Dermis blood vessel endothelial cell (primary cell): ENCODE results near the gene ARFRP1. TPM values are rescaled to one million over a fixed set of nuclear protein-coding genes. Genes with fewer than 3 reads are reported as not detected.
A peak's percentile ranks its signal among the peaks of the same experiment; 100 is the strongest.
"Not testable (repeated sequence)": the region's sequence is repeated elsewhere in the genome, so short reads cannot be mapped to it uniquely, and the experiment has no call there.

ENCODE experiments used
- DNase-seq: peaks from one replicate; pipeline ENCODE4 v3.0.0; 2010
- total RNA-seq: library from RNA; depleted of rRNA; stranded (reverse); fragments of >200 nt; gene quantifications from 2 replicates; pipeline ENCODE4 v1.2.3, GENCODE V29; 2014

Gene ARFRP1
- total RNA-seq, 1 donor from 2014 or later, result 48.3 TPM

- DNase-seq, result no peak
Observed at GRCh38 chr20:63653974-63654668, 53.7 kb downstream of the ARFRP1 start.

- DNase-seq, result peak; percentile 77
Observed at GRCh38 chr20:63653041-63653973, 54.5 kb downstream of the ARFRP1 start, which contains the start of gene STMN3. STMN3 (minus strand) TSS chr20:63653424; CDS start chr20:63653345, 79 bp downstream.

GRCh38 chr20:63652192-63652980 lies 55.4 kb downstream of the ARFRP1 start:
- DNase-seq, result no peak

GRCh38 chr20:63651942-63652191 lies 55.9 kb downstream of the ARFRP1 start:
- DNase-seq, result no peak

- not testable (repeated sequence) for DNase-seq
Observed at GRCh38 chr20:63650486-63650885, 57.3 kb downstream of the ARFRP1 start.

- no peak for DNase-seq
Observed at GRCh38 chr20:63648895-63649589, 58.7 kb downstream of the ARFRP1 start.

Other genes starting within 250 kb of the ARFRP1 start
- not detected in 2 replicates for gene KCNQ2, start 235.3 kb downstream of the ARFRP1 start, total RNA-seq
- gene EEF1A2, start 208.9 kb downstream of the ARFRP1 start, total RNA-seq, result 5.0 and 5.3 TPM in 2 replicates
- 19.9 and 37.3 TPM in 2 replicates for gene PPDPF, start 187.2 kb downstream of the ARFRP1 start, total RNA-seq
- under 0.01 and 0.05 TPM in 2 replicates for gene PTK6, start 170.6 kb downstream of the ARFRP1 start, total RNA-seq
- not detected in 2 replicates for gene SRMS, start 160.2 kb downstream of the ARFRP1 start, total RNA-seq
- gene FNDC11, start 153.8 kb downstream of the ARFRP1 start, total RNA-seq, result 1.2 and 2.4 TPM in 2 replicates
- 54.8 and 64.0 TPM in 2 replicates for gene HELZ2, start 133.7 kb downstream of the ARFRP1 start, total RNA-seq
- gene GMEB2, start 80.9 kb downstream of the ARFRP1 start, total RNA-seq, result 10.9 and 18.7 TPM in 2 replicates
- 0.85 and 1.2 TPM in 2 replicates for gene STMN3, start 54.6 kb downstream of the ARFRP1 start, total RNA-seq
- 13.4 and 17.9 TPM in 2 replicates for gene RTEL1, start 49.7 kb downstream of the ARFRP1 start, total RNA-seq
- gene TNFRSF6B, start 11.3 kb downstream of the ARFRP1 start, total RNA-seq, result 16.8 and 22.0 TPM in 2 replicates
- 25.6 and 29.1 TPM in 2 replicates for gene ZGPAT, start 63 bp upstream of the ARFRP1 start, total RNA-seq
- 3.4 and 3.7 TPM in 2 replicates for gene LIME1, start 28.7 kb upstream of the ARFRP1 start, total RNA-seq
- 11.7 and 24.1 TPM in 2 replicates for gene SLC2A4RG, start 31.8 kb upstream of the ARFRP1 start, total RNA-seq
- 41.2 and 67.4 TPM in 2 replicates for gene ZBTB46, start 123.3 kb upstream of the ARFRP1 start, total RNA-seq
- not detected in 2 replicates for gene ABHD16B, start 153.5 kb upstream of the ARFRP1 start, total RNA-seq
- 169 and 181 TPM in 2 replicates for gene TPD52L2, start 157.3 kb upstream of the ARFRP1 start, total RNA-seq
- 90.9 and 98.3 TPM in 2 replicates for gene DNAJC5, start 187.2 kb upstream of the ARFRP1 start, total RNA-seq
- gene UCKL1, start 248.4 kb upstream of the ARFRP1 start, total RNA-seq, result 40.7 and 46.4 TPM in 2 replicates